IPS-18c (cell line): ENCODE data around the gene UVSSA.

ENCODE experiments used
- H3K4me3 ChIP-seq: 2 replicates; pipeline ENCODE4 v1.7.0; 2013; ENCODE audit warnings: low read depth, mild to moderate bottlenecking, low read length, moderate library complexity; ENCODE audit not compliant: insufficient read depth
- H3K9me3 ChIP-seq: one replicate; pipeline ENCODE4 v1.6.1; 2013; ENCODE audit warnings: mild to moderate bottlenecking, low read length, moderate library complexity; ENCODE audit not compliant: control insufficient read depth, insufficient read depth

Gene UVSSA

GRCh38 chr4:1339489-1339888 is 7.5 kb upstream of the UVSSA start:
- Histone ChIP-seq H3K4me3 (no peak overlapping the region), H3K9me3 (peaks cover 3% of the 10 kb centered on the region)

- H3K4me3 ChIP-seq: no peak overlapping the region
- H3K9me3 ChIP-seq: peaks cover 3% of the 10 kb centered on the region
Measured at GRCh38 chr4:1340181-1340747, 6.7 kb upstream of the UVSSA start.

GRCh38 chr4:1340861-1341260 is 6.1 kb upstream of the UVSSA start:
- H3K4me3 ChIP-seq: no peak overlapping the region

DNA sequence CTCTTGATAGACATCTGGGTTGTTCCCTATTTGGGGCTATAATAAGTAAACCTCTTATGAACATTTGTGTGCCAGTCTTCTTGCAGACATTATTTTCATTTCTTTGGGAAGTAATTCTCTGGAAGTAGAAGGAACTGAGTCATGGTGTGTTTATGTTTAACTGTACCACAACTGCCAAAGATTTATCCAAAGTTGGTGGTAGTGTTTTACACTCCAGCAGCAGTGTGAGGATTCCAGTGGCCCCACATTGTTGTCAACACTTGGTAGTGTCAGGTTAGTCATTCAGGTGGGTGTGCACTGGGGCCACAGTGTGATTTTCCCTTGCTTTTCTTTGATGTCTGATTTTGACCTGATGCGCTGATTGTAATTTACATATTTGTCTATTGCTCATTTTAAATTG is 5.0 kb upstream of the UVSSA start:
- no peak overlapping the region for H3K4me3 ChIP-seq
- peaks cover 3% of the 10 kb centered on the region for H3K9me3 ChIP-seq

More at GRCh38 chr4:1340861-1341260, 6.1 kb upstream of the UVSSA start:
- H3K9me3 ChIP-seq: peaks cover 3% of the 10 kb centered on the region

GRCh38 chr4:1344696-1345095 is 2.3 kb upstream of the UVSSA start:
- H3K9me3 ChIP-seq: peaks cover 5% of the 10 kb centered on the region

DNA sequence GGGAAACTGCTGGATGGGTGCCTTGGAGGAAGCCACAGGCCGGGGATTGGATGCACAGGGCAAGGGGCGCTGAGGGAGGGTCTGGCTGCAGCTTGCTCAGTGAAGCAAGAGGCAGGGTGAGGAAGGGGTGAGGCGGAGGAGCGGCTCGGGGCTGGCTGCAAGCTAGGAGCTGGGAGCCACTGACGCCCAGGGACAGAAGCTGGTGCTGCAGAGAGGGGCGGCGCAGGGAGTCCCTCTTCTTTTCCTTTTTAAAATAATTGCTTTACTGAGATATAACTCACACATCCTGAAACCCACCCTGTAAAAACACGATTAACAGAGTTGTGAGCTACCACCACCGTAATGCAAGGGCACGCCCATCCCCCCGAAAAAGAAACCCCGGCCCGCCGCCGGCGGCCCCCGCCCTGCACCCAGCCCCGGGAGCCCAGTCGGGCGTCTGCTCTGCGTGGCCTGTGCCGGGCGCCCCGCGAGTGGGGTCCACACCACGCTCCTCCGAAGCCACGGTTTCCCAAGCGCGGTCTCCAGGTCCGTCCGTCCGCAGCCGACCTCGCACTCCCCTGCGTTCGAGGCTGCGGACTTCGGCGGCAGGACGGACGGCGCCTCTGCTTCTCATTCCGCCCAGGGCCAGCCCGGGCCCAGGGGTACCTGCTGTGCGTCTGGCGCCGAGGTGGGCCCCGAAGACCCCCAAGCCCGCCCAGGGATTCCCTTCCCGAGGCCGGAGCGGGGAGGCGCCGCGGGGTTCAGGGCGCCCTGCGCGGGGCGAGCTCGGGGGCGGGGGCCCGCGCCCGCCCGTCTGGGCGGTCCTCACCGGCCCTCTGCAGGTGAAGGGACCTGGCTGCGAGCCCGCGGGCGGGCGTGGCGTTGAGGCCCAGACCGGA is 866 bp upstream of the UVSSA start:
- peaks cover 5% of the 10 kb centered on the region for H3K9me3 ChIP-seq

More at GRCh38 chr4:1344696-1345095, 2.3 kb upstream of the UVSSA start:
- H3K4me3 ChIP-seq: no peak overlapping the region

GRCh38 chr4:1347410-1347864 is 429 bp downstream of the UVSSA start:
- H3K4me3 ChIP-seq: peak overlapping the region; percentile 85
- H3K9me3 ChIP-seq: peaks cover 5% of the 10 kb centered on the region

More for the DNA sequence above, 866 bp upstream of the UVSSA start:
- peak overlapping the region; percentile 85 for H3K4me3 ChIP-seq

DNA sequence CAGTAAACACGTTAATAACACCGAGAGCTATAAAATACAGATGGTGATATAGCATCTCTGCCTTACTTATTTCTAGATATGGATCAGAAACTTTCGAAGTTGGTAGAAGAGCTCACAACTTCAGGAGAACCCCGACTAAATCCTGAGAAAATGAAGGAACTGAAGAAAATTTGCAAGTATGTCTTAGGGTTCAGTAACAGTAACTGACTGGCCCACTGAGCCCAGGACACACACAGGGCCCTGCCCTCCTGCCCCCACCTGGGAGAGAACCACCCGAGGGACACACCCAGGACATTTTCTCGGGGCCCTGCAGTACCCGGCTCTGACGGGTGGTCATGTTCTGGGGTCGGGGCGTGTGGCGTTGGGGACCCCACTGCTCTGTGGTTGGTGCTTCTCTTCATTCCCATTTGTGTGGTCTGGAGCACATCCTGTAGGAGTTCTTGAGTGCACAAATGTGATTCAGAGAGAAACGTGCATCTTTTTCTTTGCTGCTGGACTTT is 1.1 kb downstream of the UVSSA start:
- peaks cover 4% of the 10 kb centered on the region for H3K9me3 ChIP-seq
- peak overlapping the region; percentile 85 for H3K4me3 ChIP-seq

- H3K4me3 ChIP-seq: no peak overlapping the region
Measured at GRCh38 chr4:1348746-1349145, 1.7 kb downstream of the UVSSA start.

DNA sequence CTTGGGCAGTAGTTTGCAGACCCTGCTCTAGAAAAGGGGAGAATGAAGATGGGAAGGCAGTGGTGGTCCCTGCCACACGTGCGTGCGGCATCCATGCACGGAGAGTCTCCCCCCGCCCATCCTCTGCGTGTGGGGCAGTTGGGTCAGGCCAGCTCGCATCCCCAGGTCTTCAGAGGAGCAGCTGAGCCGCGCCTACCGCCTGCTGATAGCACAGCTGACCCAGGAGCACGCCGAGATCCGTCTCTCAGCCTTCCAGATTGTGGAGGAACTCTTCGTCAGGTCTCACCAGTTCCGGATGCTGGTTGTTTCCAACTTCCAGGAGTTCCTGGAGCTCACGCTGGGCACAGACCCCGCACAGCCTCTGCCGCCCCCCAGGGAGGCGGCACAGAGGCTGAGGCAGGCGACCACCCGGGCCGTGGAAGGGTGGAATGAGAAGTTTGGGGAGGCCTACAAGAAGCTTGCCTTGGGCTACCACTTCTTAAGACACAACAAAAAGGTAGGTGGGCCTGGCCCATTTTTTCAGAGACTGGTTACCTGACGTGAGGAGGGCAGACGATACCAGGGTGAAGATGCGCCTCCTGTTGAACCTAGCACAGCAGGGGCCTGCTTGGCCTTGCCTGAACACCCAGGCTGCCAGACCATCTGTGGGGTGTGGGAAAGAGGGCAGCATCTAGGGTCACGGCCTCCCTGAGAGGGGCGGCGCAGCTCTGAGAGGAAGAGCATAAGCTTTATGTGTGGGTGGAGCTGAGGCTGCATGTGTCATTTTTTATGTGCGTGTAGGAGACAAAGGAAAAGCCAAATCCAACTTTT is 2.6 kb downstream of the UVSSA start:
- Histone ChIP-seq H3K4me3 (no peak overlapping the region), H3K9me3 (peaks cover 2% of the 10 kb centered on the region)

More at GRCh38 chr4:1348746-1349145, 1.7 kb downstream of the UVSSA start:
- H3K9me3 ChIP-seq: peaks cover 2% of the 10 kb centered on the region

DNA sequence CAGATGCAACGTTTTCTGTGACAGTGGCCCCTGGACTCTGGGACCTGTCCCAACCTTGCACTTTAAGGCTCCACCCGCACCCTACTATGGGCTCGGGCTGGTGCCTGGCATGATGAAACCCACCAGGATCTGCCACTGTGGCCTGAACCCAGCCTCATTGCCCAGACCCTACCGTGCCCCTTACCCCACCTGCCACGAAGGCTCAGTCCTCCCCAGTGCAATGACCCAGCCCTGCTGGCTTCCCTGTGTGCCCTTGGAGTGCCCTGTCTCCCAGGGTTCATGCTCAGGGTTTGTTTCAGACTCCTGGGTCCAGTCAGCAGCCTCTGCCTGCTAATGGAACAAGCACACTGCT is 3.1 kb downstream of the UVSSA start:
- Histone ChIP-seq H3K9me3 (peaks cover 2% of the 10 kb centered on the region), H3K4me3 (no peak overlapping the region)

DNA sequence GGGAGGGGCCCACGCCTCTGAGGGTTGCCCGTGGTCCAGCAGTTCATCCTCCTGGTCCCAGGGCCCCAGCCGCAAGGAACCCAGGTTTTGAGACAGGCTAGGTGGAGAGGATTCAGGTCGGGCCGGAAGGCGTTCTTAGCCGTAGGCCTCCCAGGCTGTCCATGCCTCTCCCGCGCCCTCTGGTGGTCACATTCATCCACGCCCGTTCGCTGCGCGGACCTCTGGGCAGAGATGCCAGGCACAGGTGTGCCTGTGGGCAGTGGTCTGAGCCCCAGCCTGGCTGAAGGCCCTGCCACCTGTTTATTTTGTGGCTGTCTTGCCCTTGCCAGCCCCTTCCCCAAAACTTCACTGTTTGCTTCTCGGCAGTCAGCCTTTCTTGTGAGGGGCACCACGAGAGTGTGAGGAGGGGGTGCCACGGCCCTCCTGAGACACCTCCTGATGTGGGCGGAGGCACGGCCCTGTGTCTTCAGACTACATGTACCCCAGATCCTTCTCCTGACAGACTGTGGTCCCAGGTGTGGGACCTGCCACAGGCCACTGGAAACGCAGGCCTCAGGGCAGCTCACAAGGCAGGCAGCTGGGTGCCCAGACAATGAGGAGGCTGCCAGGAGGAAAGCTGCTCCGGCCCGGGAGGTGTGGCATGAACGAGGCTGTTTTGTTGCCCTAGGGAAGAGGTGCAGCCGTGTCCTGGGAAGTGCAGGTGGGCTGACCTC is 5.0 kb downstream of the UVSSA start:
- H3K4me3 ChIP-seq: no peak overlapping the region
- H3K9me3 ChIP-seq: peaks cover 2% of the 10 kb centered on the region

DNA sequence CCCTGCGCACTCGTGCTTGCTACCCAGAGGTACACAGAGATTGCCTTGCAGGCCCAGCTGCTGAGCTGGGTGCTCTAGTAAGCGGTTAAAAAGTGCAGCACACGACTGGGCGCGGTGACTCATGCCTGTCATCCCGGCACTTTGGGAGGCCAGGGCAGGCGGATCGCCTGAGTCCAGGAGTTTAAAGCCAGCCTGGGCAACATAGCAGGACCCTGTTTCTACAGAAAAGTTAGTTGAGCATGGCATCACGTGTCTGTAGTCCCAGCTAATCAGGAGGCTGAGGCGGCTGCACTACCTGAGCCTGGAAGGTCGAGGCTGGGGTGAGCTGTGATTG is 5.5 kb downstream of the UVSSA start:
- Histone ChIP-seq H3K4me3 (no peak overlapping the region), H3K9me3 (no peaks in the 10 kb centered on the region)

GRCh38 chr4:1353186-1354055 is 6.4 kb downstream of the UVSSA start:
- Histone ChIP-seq H3K9me3 (no peaks in the 10 kb centered on the region), H3K4me3 (no peak overlapping the region)

GRCh38 chr4:1354136-1354982 is 7.4 kb downstream of the UVSSA start:
- Histone ChIP-seq H3K4me3 (no peak overlapping the region), H3K9me3 (no peaks in the 10 kb centered on the region)

DNA sequence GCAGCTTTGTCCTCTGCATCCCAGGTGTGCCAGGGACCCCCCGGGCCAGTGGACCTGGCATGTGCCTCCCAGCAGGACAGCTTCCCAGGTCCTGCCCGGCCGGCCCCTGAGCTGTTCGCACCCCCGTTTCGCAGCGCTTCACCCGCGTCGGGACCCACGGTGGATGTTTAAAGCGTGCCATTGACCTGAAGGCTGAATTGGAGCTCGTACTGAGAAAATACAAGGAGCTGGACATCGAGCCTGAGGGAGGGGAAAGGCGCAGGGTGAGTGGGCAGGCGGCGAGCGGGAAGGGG is 7.9 kb downstream of the UVSSA start:
- no peaks in the 10 kb centered on the region for H3K9me3 ChIP-seq
- no peak overlapping the region for H3K4me3 ChIP-seq
